ENCODE measurements around the gene SKIC8. TPM values are rescaled to one million over a fixed set of nuclear protein-coding genes. Genes with fewer than 3 reads are reported as not detected.

The SKIC8 gene
- total RNA-seq, 3 donors from 2014 or later (not counting 1 experiment from before 2014, with no cell fraction given), result 20.7 to 24.9 (median 21.4) TPM

DNA sequence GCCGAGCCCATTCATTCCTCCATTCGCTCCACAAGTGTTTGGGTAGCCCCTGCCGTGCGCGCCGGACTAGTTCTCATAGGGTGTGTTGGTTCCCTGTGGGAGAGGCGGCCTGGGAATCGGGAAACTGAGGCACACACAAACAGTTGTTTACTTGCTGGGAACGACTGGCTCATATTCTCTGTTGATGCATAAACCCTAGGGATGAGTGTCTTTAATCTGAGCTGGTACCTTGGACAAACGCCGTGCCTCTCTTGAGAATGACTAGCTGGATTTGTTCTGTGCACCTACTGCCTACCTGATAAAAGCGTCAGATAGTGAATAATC, 34.3 kb downstream of the SKIC8 start:
- 61% methylated on average over 12 of the region's 12 CpGs for WGBS (ENCODE audit: insufficient coverage)
- Mint-ChIP-seq H3K9me3 (no peaks in the 10 kb centered on the region), H3K27me3 (ENCODE audit: low read depth in 2 of 2) (peaks cover 0 to 3% of the 10 kb centered on the region in 2 donors), H3K36me3 (no peaks in the 10 kb centered on the region), H3K4me1 (peaks cover 10 to 11% of the 10 kb centered on the region in 2 donors), H3K27ac (peak overlapping the region; percentile 78 to 82), H3K4me3 (peak overlapping the region; percentile 87)
- H3K4me3 ChIP-seq (ENCODE audit: low read length), result peak overlapping the region; percentile 54
- ATAC-seq (no peak), DNase-seq (no peak)
- intact Hi-C loops (cut with micrococcal nuclease), result no loop called here
- H3K27me3 ChIP-seq (ENCODE audit: control insufficient read depth, insufficient read depth, low read length), result no peaks in the 10 kb centered on the region
- H3K27ac ChIP-seq (ENCODE audit: low read length), result no peak overlapping the region
- TF ChIP-seq, protein P1, sequence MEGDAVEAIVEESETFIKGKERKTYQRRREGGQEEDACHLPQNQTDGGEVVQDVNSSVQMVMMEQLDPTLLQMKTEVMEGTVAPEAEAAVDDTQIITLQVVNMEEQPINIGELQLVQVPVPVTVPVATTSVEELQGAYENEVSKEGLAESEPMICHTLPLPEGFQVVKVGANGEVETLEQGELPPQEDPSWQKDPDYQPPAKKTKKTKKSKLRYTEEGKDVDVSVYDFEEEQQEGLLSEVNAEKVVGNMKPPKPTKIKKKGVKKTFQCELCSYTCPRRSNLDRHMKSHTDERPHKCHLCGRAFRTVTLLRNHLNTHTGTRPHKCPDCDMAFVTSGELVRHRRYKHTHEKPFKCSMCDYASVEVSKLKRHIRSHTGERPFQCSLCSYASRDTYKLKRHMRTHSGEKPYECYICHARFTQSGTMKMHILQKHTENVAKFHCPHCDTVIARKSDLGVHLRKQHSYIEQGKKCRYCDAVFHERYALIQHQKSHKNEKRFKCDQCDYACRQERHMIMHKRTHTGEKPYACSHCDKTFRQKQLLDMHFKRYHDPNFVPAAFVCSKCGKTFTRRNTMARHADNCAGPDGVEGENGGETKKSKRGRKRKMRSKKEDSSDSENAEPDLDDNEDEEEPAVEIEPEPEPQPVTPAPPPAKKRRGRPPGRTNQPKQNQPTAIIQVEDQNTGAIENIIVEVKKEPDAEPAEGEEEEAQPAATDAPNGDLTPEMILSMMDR (IDR thresholded peaks at IDR 0.05), result no peak
- no peaks in the 10 kb centered on the region for H3K36me3 ChIP-seq (ENCODE audit: control insufficient read depth, insufficient read depth, low read length)
- H3K4me1 ChIP-seq (ENCODE audit: control insufficient read depth, insufficient read depth, low read length), result peaks cover 10% of the 10 kb centered on the region
- no peaks in the 10 kb centered on the region for H3K9me3 ChIP-seq (ENCODE audit: control insufficient read depth, insufficient read depth, low read length)

DNA sequence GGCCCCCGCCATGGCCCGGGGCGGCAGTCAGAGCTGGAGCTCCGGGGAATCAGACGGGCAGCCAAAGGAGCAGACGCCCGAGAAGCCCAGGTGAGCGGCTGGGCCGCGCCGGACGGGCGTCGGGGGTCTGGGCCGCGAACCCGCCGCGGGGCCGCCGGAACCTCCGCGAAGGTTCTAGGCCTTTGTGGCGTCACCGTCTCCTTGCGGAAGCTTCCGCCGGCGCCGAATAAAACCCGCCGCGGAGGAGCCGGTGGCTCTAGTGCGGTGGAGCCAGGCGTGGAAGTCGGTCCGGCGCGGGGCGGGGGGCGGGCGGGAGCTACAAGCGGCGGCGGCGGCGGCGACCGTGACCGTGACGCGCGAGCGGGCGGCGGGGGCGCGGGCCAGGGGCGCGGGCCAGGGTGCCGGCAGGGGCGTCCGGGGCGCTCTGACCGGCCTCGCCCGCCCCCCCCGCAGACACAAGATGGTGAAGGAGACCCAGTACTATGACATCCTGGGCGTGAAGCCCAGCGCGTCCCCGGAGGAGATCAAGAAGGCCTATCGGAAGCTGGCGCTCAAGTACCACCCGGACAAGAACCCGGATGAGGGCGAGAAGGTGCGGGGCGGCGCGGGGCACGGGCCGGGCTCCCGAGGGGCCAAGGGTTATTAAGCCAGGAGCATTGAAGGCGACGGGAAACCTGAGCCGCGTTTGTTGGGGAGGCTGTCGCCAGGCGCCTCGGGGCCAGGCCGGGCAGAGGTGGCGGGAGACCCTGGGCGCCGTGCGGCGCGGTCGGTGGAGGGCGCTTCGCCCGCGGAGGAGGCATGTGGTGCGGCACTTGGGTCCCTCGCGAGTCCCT, 34.9 kb downstream of the SKIC8 start, which contains the start of gene DNAJA4:
Gene DNAJA4 (plus strand): TSS at position 259 of the 833 bp plus-strand sequence. CDS start 202 bp downstream, at position 461.
- intact Hi-C loops (cut with micrococcal nuclease), result loop anchor here (1.0 kb wide), 1 partner anchor 35 kb away; the partner anchor contains the start of gene SKIC8
- peak; percentile 77 to 83 (median 81) for ATAC-seq

DNA sequence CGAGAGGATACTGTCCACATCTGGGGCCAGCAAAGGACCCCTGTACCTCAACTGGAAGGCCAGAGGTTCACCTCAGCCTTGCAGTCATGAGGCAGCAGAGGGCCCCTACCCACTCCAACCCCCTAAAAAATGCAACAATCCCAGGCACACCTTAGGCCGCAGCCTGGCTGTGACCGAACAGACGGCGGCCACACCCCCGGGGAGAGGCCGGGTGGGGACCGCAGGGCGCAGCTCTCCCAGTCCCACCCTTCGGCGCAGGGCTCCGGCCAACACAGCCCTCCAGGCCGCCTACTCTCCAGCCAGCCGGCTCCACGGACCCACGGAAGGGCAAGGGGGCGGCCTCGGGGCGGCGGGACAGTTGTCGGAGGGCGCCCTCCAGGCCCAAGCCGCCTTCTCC, 35.5 kb downstream of the SKIC8 start:
- Mint-ChIP-seq H3K27ac (peak overlapping the region in 1 of 2 donors; percentile 82), H3K27me3 (ENCODE audit: low read depth in 2 of 2) (peaks cover 0 to 6% of the 10 kb centered on the region in 2 donors), H3K36me3 (no peaks in the 10 kb centered on the region), H3K9me3 (no peaks in the 10 kb centered on the region), H3K4me1 (peaks cover 10 to 11% of the 10 kb centered on the region in 2 donors), H3K4me3 (peak overlapping the region; percentile 71)
- ATAC-seq (no peak), DNase-seq (peak in 1 of 2 donors; percentile 12)
- 92% methylated on average over 23 of the region's 23 CpGs for WGBS (ENCODE audit: insufficient coverage)
- H3K9me3 ChIP-seq (ENCODE audit: control insufficient read depth, insufficient read depth, low read length), result no peaks in the 10 kb centered on the region
- H3K4me1 ChIP-seq (ENCODE audit: control insufficient read depth, insufficient read depth, low read length), result peaks cover 10% of the 10 kb centered on the region
- peak overlapping the region; percentile 54 for H3K4me3 ChIP-seq (ENCODE audit: low read length)
- TF ChIP-seq, protein P1 (IDR thresholded peaks at IDR 0.05), result no peak
- H3K27ac ChIP-seq (ENCODE audit: low read length), result peak overlapping the region; percentile 15
- H3K36me3 ChIP-seq (ENCODE audit: control insufficient read depth, insufficient read depth, low read length), result no peaks in the 10 kb centered on the region
- no peaks in the 10 kb centered on the region for H3K27me3 ChIP-seq (ENCODE audit: control insufficient read depth, insufficient read depth, low read length)
- intact Hi-C loops (cut with micrococcal nuclease), result loop anchor here (1.0 kb wide), 1 partner anchor 35 kb away; the partner anchor contains the start of gene SKIC8

More for the DNA sequence above, 34.9 kb downstream of the SKIC8 start, which contains the start of gene DNAJA4:
- Mint-ChIP-seq H3K27ac (peak within 1 kb of the TSS; percentile 78 to 82), H3K4me1 (peaks cover 10 to 11% of the 10 kb centered on the region in 2 donors), H3K27me3 (ENCODE audit: low read depth in 2 of 2) (peaks cover 0 to 6% of the 10 kb centered on the region in 2 donors), H3K4me3 (peak within 1 kb of the TSS; percentile 87), H3K36me3 (no peaks in the 10 kb centered on the region), H3K9me3 (no peaks in the 10 kb centered on the region)
- Histone ChIP-seq H3K36me3 (ENCODE audit: control insufficient read depth, insufficient read depth, low read length) (no peaks in the 10 kb centered on the region), H3K9me3 (ENCODE audit: control insufficient read depth, insufficient read depth, low read length) (no peaks in the 10 kb centered on the region), H3K27me3 (ENCODE audit: control insufficient read depth, insufficient read depth, low read length) (no peaks in the 10 kb centered on the region), H3K4me3 (ENCODE audit: low read length) (peak within 1 kb of the TSS; percentile 54), H3K4me1 (ENCODE audit: control insufficient read depth, insufficient read depth, low read length) (peaks cover 10% of the 10 kb centered on the region), H3K27ac (ENCODE audit: low read length) (peak within 1 kb of the TSS; percentile 46)
- TF ChIP-seq, protein P1 (IDR thresholded peaks at IDR 0.05), result no peak
- peak; percentile 54 to 80 for DNase-seq
- WGBS (ENCODE audit: insufficient coverage), result 6% methylated on average over 107 of the region's 107 CpGs
